ENCODE data around the gene TMEM97. TPM values are rescaled to one million over a fixed set of nuclear protein-coding genes. Genes with fewer than 3 reads are reported as not detected.
"Not testable (repeated sequence)": the region's sequence is repeated elsewhere in the genome, so short reads cannot be mapped to it uniquely, and the experiment has no call there.

TMEM97 gene
- total RNA-seq = 10 to 100 TPM in 3 of 4 donors, 1 to 10 TPM in 1; 6.8 to 16.4 (median 13.0) TPM

- Histone ChIP-seq H3K4me3 (peak within 1 kb of the TSS; percentile 60 to 80 (median 68)), H3K27ac (peak within 1 kb of the TSS; percentile 60 to 84 (median 64)), H3K9me3 (no peaks in the 10 kb centered on the region), H3K27me3 (no peaks in the 10 kb centered on the region), H3K4me1 (peaks cover 8 to 28% (median 15%) of the 10 kb centered on the region in 3 donors), H3K36me3 (no peaks in the 10 kb centered on the region)
- TF ChIP-seq, protein P1, sequence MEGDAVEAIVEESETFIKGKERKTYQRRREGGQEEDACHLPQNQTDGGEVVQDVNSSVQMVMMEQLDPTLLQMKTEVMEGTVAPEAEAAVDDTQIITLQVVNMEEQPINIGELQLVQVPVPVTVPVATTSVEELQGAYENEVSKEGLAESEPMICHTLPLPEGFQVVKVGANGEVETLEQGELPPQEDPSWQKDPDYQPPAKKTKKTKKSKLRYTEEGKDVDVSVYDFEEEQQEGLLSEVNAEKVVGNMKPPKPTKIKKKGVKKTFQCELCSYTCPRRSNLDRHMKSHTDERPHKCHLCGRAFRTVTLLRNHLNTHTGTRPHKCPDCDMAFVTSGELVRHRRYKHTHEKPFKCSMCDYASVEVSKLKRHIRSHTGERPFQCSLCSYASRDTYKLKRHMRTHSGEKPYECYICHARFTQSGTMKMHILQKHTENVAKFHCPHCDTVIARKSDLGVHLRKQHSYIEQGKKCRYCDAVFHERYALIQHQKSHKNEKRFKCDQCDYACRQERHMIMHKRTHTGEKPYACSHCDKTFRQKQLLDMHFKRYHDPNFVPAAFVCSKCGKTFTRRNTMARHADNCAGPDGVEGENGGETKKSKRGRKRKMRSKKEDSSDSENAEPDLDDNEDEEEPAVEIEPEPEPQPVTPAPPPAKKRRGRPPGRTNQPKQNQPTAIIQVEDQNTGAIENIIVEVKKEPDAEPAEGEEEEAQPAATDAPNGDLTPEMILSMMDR (IDR thresholded peaks at IDR 0.05) = peak in 3 of 6 experiments; percentile 13 to 21 (median 14)
- no peak for TF ChIP-seq POLR2A (IDR thresholded peaks at IDR 0.05)
- intact Hi-C loops (cut with DNase I) = no loop called here
- 0% methylated on average over 42 to 43 of the region's 72 CpGs for WGBS, 2 donors
- peak; percentile 70 for DNase-seq
Measured at GRCh38 chr17:28318759-28319597, at the start of gene TMEM97. TMEM97 (plus strand) TSS chr17:28319200; CDS start chr17:28319240, 40 bp downstream.

DNA sequence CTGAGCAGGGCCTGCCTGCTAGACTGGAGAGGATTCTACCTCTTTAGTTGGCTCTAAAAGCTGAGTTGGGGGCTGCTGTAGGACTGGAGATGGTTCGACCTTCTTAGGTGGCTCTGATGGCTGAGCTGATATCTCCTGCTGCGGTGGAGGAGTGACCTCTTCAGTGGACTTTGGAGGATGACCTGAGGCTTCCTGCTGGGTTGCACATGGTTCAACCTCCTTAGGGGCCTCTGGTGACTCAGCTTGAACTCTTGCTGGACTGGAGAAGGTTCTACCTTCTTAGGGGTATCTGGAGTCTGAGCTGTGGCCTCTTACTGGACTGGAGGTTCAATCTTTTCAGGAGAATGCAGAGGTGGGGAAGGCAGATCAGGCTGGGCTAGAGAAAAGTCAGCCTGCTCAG, 48.9 kb upstream of the TMEM97 start:
- Histone ChIP-seq H3K27ac (no peak overlapping the region), H3K9me3 (no peaks in the 10 kb centered on the region), H3K4me1 (peaks cover 0 to 4% (median 4%) of the 10 kb centered on the region in 3 donors), H3K36me3 (no peaks in the 10 kb centered on the region), H3K4me3 (no peak overlapping the region), H3K27me3 (peaks cover 0 to 45% (median 0%) of the 10 kb centered on the region in 4 donors)
- WGBS, 2 donors = 40 to 80% methylated on average over 1 of the region's 2 CpGs
- intact Hi-C loops (cut with DNase I) = no loop called here
- DNase-seq = no peak
- TF ChIP-seq, protein P1 (IDR thresholded peaks at IDR 0.05) = no peak
- TF ChIP-seq POLR2A (IDR thresholded peaks at IDR 0.05) = no peak

DNA sequence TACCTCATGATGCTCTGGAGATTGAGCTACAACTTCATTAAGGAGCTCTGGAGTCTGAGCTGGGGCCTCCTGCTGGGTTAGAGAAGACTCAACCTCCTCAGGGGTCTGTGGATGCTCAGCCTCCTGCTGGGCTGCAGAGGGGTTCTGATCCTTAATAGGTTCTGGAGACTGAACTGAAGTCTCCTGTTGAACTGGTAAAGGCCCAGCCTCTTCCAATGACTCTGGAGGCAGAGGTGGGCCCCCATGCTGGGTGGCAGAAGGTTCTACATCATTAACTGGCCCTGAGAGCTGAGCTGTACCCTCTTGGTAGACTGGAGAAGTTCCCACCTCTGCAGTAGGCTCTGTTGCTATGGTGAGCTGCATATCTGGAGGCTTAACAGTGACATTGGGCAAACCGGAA, 48.1 kb upstream of the TMEM97 start:
- H3K9me3 ChIP-seq = no peaks in the 10 kb centered on the region
- no peaks in the 10 kb centered on the region for H3K36me3 ChIP-seq
- intact Hi-C loops (cut with DNase I) = no loop called here
- no peaks in the 10 kb centered on the region for H3K4me1 ChIP-seq
- DNase-seq = no peak
- TF ChIP-seq, protein P1 (IDR thresholded peaks at IDR 0.05) = no peak
- no peak for TF ChIP-seq POLR2A (IDR thresholded peaks at IDR 0.05)
- peaks cover 0 to 47% (median 0%) of the 10 kb centered on the region in 4 donors for H3K27me3 ChIP-seq
- no peak overlapping the region for H3K27ac ChIP-seq
- WGBS, 2 donors = 60% methylated on average over 1 of the region's 1 CpG; no CpG with 5 or more reads in 1 of the 2 donors
- H3K4me3 ChIP-seq = no peak overlapping the region

DNA sequence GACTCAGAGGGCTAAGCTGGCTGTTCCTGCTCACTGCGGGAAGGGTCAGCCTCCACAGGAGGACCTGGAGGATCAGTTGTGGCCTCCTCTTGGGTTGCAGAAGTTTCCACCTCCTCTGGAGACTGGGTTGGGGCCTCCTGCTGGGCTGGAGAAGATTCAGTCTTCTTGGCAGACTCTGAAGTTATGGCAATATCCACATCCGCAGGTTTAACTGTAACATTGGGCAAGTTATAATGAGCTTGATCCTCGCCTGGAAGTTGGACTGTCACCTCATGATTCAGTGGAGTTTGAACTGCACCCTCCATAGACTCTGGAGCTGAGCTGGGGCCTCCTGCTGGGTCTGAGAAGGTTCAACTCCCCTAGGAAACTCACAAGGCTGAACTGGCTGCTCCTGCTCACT, 47.6 kb upstream of the TMEM97 start:
- Histone ChIP-seq H3K27me3 (peaks cover 0 to 52% (median 0%) of the 10 kb centered on the region in 4 donors), H3K36me3 (no peaks in the 10 kb centered on the region), H3K27ac (no peak overlapping the region), H3K4me3 (no peak overlapping the region), H3K4me1 (no peaks in the 10 kb centered on the region), H3K9me3 (no peaks in the 10 kb centered on the region)
- no peak for DNase-seq
- 83 to 100% methylated on average over 1 to 2 of the region's 3 CpGs for WGBS, 2 donors
- no peak for TF ChIP-seq POLR2A (IDR thresholded peaks at IDR 0.05)
- TF ChIP-seq, protein P1 (IDR thresholded peaks at IDR 0.05) = no peak
- intact Hi-C loops (cut with DNase I) = no loop called here

- Histone ChIP-seq H3K36me3 (no peaks in the 10 kb centered on the region), H3K27ac (no peak overlapping the region), H3K4me1 (no peaks in the 10 kb centered on the region), H3K4me3 (no peak overlapping the region), H3K9me3 (no peaks in the 10 kb centered on the region), H3K27me3 (peaks cover 0 to 59% (median 0%) of the 10 kb centered on the region in 4 donors)
- 56 to 63% methylated on average over 2 of the region's 2 CpGs for WGBS, 2 donors
- TF ChIP-seq POLR2A (IDR thresholded peaks at IDR 0.05) = no peak
- TF ChIP-seq, protein P1 (IDR thresholded peaks at IDR 0.05) = no peak
- DNase-seq = no peak
- intact Hi-C loops (cut with DNase I) = no loop called here
Measured at GRCh38 chr17:28272166-28272565, 46.8 kb upstream of the TMEM97 start.

GRCh38 chr17:28273341-28273740, 45.7 kb upstream of the TMEM97 start:
- DNase-seq; H3K4me3 ChIP-seq; H3K36me3 ChIP-seq; H3K4me1 ChIP-seq; H3K27ac ChIP-seq; H3K9me3 ChIP-seq; intact Hi-C loops (cut with DNase I): not testable (repeated sequence)
- WGBS, 2 donors = 58 to 79% methylated on average over 5 of the region's 5 CpGs
- H3K27me3 ChIP-seq = peaks cover 0 to 59% (median 0%) of the 10 kb centered on the region in 4 donors
